Body of pancreas (tissue), 4 donors: ENCODE measurements around the gene CNTNAP2. TPM values are rescaled to one million over a fixed set of nuclear protein-coding genes. Genes with fewer than 3 reads are reported as not detected.

Experiments used
- ATAC-seq: fragments of 150-250 bp; one replicate; pipeline ENCODE4 v1.9.1; 2016
- DNase-seq, 4 donors: peaks; one replicate each; pipeline ENCODE4 v3.0.0-alpha.2; 2019
- H3K27ac ChIP-seq, 4 donors: fragments of 200-600 bp; sonication (generic); 1 replicate in 3 of 4; 2 replicates in 1 of 4; pipeline versions ENCODE4 v1.5.1 to v1.6.1; 2016 to 2019; ENCODE audit warnings: mild to moderate bottlenecking in 1 of 4, mixed read lengths in 1 of 4, moderate library complexity in 1 of 4
- H3K27me3 ChIP-seq, 2 donors: fragments of 200-600 bp; sonication (generic); one replicate each; pipeline ENCODE4 v1.6.0; 2016; ENCODE audit warnings: mild to moderate bottlenecking in 1 of 2
- H3K36me3 ChIP-seq, 2 donors: fragments of 200-600 bp; sonication (generic); replicated peaks in 1 of 2; 2 replicates each; pipeline ENCODE4 v1.5.1; 2016; ENCODE audit warnings: low read depth in 2 of 2; ENCODE audit not compliant: insufficient read depth in 1 of 2
- H3K4me1 ChIP-seq: fragments of 200-600 bp; sonication (generic); one replicate; pipeline ENCODE4 v1.6.0; 2016
- H3K4me3 ChIP-seq, 2 donors: fragments of 200-600 bp; sonication (generic); 1 replicate in 1 of 2; 2 replicates in 1 of 2; pipeline ENCODE4 v1.5.1; 2016 to 2019
- H3K9me3 ChIP-seq, 3 donors: fragments of 200-600 bp; sonication (generic); 1 replicate in 2 of 3; 2 replicates in 1 of 3; pipeline ENCODE4 v1.5.1; 2016
- POLR2A ChIP-seq, 3 donors: fragments of 450-650 bp; IDR thresholded peaks; one replicate each; pipeline ENCODE4 v1.6.1; 2016; ENCODE audit warnings: antibody characterized with exemption in 3 of 3, mild to moderate bottlenecking in 2 of 3
- WGBS, 2 donors: methylation state at CpG; one replicate each; pipeline ENCODE4 v1.1.5; 2017; 5-methylcytosine and 5-hydroxymethylcytosine counted together
- intact Hi-C: fragments of 100-400 bp; cut with DNase I; formaldehyde crosslinking; loops from one replicate; pipeline ENCODE4 v1.15.1; 2023
- total RNA-seq, 2 donors: library from RNA; depleted of rRNA; stranded (reverse); fragments of >200 nt; gene quantifications; one replicate each; pipeline ENCODE4 v1.1.0, GENCODE V29; 2016
- TF ChIP-seq, protein P1 (sequence below), 7 experiments: fragments of 450-650 bp in 4 of 7; fragments of 200-600 bp in 3 of 7; sonication (generic) in 3 of 7; IDR thresholded peaks; one replicate each; pipeline ENCODE4 v1.5.1; 2016 to 2019; ENCODE audit warnings: antibody characterized with exemption in 7 of 7

The CNTNAP2 gene
- total RNA-seq, 2 donors from 2014 or later, result 1.0 TPM; not detected in 1

GRCh38 chr7:148144827-148145226 lies 2028.2 kb downstream of the CNTNAP2 start:
- intact Hi-C loops, result no loop called here
- no peak overlapping the region for H3K27ac ChIP-seq
- TF ChIP-seq, protein P1, sequence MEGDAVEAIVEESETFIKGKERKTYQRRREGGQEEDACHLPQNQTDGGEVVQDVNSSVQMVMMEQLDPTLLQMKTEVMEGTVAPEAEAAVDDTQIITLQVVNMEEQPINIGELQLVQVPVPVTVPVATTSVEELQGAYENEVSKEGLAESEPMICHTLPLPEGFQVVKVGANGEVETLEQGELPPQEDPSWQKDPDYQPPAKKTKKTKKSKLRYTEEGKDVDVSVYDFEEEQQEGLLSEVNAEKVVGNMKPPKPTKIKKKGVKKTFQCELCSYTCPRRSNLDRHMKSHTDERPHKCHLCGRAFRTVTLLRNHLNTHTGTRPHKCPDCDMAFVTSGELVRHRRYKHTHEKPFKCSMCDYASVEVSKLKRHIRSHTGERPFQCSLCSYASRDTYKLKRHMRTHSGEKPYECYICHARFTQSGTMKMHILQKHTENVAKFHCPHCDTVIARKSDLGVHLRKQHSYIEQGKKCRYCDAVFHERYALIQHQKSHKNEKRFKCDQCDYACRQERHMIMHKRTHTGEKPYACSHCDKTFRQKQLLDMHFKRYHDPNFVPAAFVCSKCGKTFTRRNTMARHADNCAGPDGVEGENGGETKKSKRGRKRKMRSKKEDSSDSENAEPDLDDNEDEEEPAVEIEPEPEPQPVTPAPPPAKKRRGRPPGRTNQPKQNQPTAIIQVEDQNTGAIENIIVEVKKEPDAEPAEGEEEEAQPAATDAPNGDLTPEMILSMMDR (IDR thresholded peaks at IDR 0.05), result no peak
- TF ChIP-seq POLR2A (IDR thresholded peaks at IDR 0.05), result no peak
- no peaks in the 10 kb centered on the region for H3K27me3 ChIP-seq
- no peaks in the 10 kb centered on the region for H3K36me3 ChIP-seq
- H3K9me3 ChIP-seq, result no peaks in the 10 kb centered on the region
- no peak overlapping the region for H3K4me3 ChIP-seq
- ATAC-seq, result no peak
- DNase-seq, result no peak
- 62 to 67% methylated on average over 4 of the region's 4 CpGs for WGBS, 2 donors
- peaks cover 10% of the 10 kb centered on the region for H3K4me1 ChIP-seq

GRCh38 chr7:148146346-148146745 lies 2029.7 kb downstream of the CNTNAP2 start:
- no peak for DNase-seq
- Histone ChIP-seq H3K9me3 (no peaks in the 10 kb centered on the region), H3K27ac (no peak overlapping the region), H3K27me3 (no peaks in the 10 kb centered on the region), H3K4me3 (no peak overlapping the region), H3K4me1 (peaks cover 10% of the 10 kb centered on the region), H3K36me3 (no peaks in the 10 kb centered on the region)
- no peak for ATAC-seq
- WGBS, 2 donors, result 90 to 96% methylated on average over 2 of the region's 2 CpGs
- intact Hi-C loops, result no loop called here
- TF ChIP-seq, protein P1 (IDR thresholded peaks at IDR 0.05), result no peak
- TF ChIP-seq POLR2A (IDR thresholded peaks at IDR 0.05), result no peak

DNA sequence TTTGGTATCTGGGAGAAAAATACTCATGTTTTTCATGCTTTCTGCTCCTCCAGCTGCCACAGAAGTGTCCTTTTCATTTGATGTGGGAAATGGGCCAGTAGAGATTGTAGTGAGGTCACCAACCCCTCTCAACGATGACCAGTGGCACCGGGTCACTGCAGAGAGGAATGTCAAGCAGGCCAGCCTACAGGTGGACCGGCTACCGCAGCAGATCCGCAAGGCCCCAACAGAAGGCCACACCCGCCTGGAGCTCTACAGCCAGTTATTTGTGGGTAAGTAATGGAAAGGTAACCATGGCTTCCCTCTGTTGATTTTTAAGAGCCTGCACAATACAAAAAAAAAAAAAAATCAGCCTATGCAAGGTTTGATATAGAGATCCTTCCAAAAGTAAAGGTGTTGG lies 2030.8 kb downstream of the CNTNAP2 start:
- no peaks in the 10 kb centered on the region for H3K9me3 ChIP-seq
- no peak for DNase-seq
- no peak overlapping the region for H3K27ac ChIP-seq
- H3K27me3 ChIP-seq, result no peaks in the 10 kb centered on the region
- 89 to 91% methylated on average over 6 of the region's 6 CpGs for WGBS, 2 donors
- H3K4me1 ChIP-seq, result peaks cover 6% of the 10 kb centered on the region
- no peak for ATAC-seq
- H3K36me3 ChIP-seq, result no peaks in the 10 kb centered on the region
- intact Hi-C loops, result no loop called here
- TF ChIP-seq POLR2A (IDR thresholded peaks at IDR 0.05), result no peak
- TF ChIP-seq, protein P1 (IDR thresholded peaks at IDR 0.05), result no peak
- H3K4me3 ChIP-seq, result no peak overlapping the region

- H3K27ac ChIP-seq, result no peak overlapping the region
- H3K27me3 ChIP-seq, result no peaks in the 10 kb centered on the region
- no peak for TF ChIP-seq POLR2A (IDR thresholded peaks at IDR 0.05)
- intact Hi-C loops, result no loop called here
- H3K36me3 ChIP-seq, result no peaks in the 10 kb centered on the region
- no peak for ATAC-seq
- peaks cover 11% of the 10 kb centered on the region for H3K4me1 ChIP-seq
- 93 to 96% methylated on average over 3 of the region's 3 CpGs for WGBS, 2 donors
- no peaks in the 10 kb centered on the region for H3K9me3 ChIP-seq
- no peak for DNase-seq
- H3K4me3 ChIP-seq, result no peak overlapping the region
These were observed 2031.9 kb downstream of the CNTNAP2 start for GRCh38 chr7:148148456-148148855.

DNA sequence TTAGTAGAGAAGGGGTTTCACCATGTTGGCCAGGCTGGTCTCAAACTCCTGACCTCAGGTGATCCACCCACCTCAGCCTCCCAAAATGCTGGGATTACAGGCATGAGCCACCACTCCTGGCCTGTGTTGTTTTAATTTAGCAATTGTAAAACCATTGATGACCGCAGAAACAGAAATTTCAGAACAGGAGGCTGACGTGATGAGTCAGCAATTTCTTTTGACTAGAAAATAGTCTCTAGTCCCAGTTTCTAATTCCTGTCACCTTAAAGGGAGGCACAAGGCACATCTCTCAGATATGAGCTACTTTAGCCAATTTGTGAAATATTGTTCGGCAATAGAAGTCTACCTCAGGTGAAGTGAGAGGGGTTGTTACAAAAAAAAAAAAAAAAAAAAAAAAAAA lies 2033.1 kb downstream of the CNTNAP2 start:
- TF ChIP-seq POLR2A (IDR thresholded peaks at IDR 0.05), result no peak
- TF ChIP-seq, protein P1 (IDR thresholded peaks at IDR 0.05), result no peak
- Histone ChIP-seq H3K27me3 (no peaks in the 10 kb centered on the region), H3K9me3 (no peaks in the 10 kb centered on the region), H3K4me3 (no peak overlapping the region), H3K27ac (no peak overlapping the region), H3K36me3 (no peaks in the 10 kb centered on the region), H3K4me1 (peaks cover 23% of the 10 kb centered on the region)
- DNase-seq, result no peak
- 91 to 92% methylated on average over 3 of the region's 3 CpGs for WGBS, 2 donors
- ATAC-seq, result no peak
- intact Hi-C loops, result no loop called here
